A549 (cell line): ENCODE measurements around the gene FOXC2. TPM values are rescaled to one million over a fixed set of nuclear protein-coding genes. Genes with fewer than 3 reads are reported as not detected.
A peak's percentile ranks its signal among the peaks of the same experiment; 100 is the strongest.

ENCODE experiments used
- ATAC-seq, 2 experiments: fragments of 200-7000 bp in 1 of 2; fragments of >200 bp in 1 of 2; cut with Nextera tagmentation in 1 of 2; cut with Tn5 transposase in 1 of 2; 3 replicates each; pipeline versions ENCODE4 v1.8.0 to v1.9.1; 2018 to 2020; ENCODE audit warnings: mild to moderate bottlenecking in 1 of 2, moderate library complexity in 1 of 2
- CTCF ChIA-PET: fragments of 300-600 bp; sonication (Branson Sonifier 250); formaldehyde crosslinking; extraction: SDS; loops from one replicate; lab custom pipeline; 2021; ENCODE audit warnings: antibody characterized with exemption, inconsistent platforms; lab: Yijun Ruan, JAX
- POLR2A ChIA-PET: fragments of 350-600 bp; formaldehyde crosslinking; extraction: SDS; loops from one replicate; lab custom pipeline; 2021; ENCODE audit warnings: antibody characterized with exemption, inconsistent platforms; lab: Yijun Ruan, JAX
- DNase-seq, 2 experiments: peaks; one replicate each; pipeline versions ENCODE4 v3.0.0 to v3.0.0-alpha.2; 2011 to 2016; ENCODE audit warnings: low read depth in 1 of 2, low spot score in 1 of 2
- FAIRE-seq: peaks from 2 replicates; lab custom pipeline; 2011; peaks lifted over from hg19 to GRCh38; lab: Jason Lieb, UNC
- H3K27ac ChIP-seq, 2 experiments: fragments of >200 bp; sonication (Bioruptor Twin); formaldehyde crosslinking; 3 replicates each; pipeline ENCODE4 v1.5.1; 2016 to 2017
- H3K4me1 ChIP-seq: fragments of >200 bp; sonication (Bioruptor Twin); formaldehyde crosslinking; 3 replicates; pipeline ENCODE4 v1.6.1; 2016
- H3K4me2 ChIP-seq: fragments of >200 bp; sonication (Bioruptor Twin); formaldehyde crosslinking; 3 replicates; pipeline ENCODE4 v1.6.1; 2016
- H3K4me3 ChIP-seq: fragments of >200 bp; sonication (Bioruptor Twin); formaldehyde crosslinking; 3 replicates; pipeline ENCODE4 v1.5.1; 2016
- H3K9me3 ChIP-seq: fragments of >200 bp; sonication (Bioruptor Twin); formaldehyde crosslinking; 3 replicates; pipeline ENCODE4 v1.6.1; 2016
- BHLHE40 ChIP-seq: IDR thresholded peaks from 2 replicates; pipeline ENCODE4 v1.6.1; 2012; ENCODE audit warnings: low read depth, low read length, inconsistent platforms
- CBX2 ChIP-seq: fragments of 200-600 bp; sonication (generic); IDR thresholded peaks from 2 replicates; pipeline ENCODE4 v1.6.1; 2016; ENCODE audit warnings: low read depth, mild to moderate bottlenecking, borderline replicate concordance
- CBX8 ChIP-seq: fragments of 200-600 bp; sonication (generic); IDR thresholded peaks from 2 replicates; pipeline ENCODE4 v1.6.1; 2016
- ESRRA ChIP-seq: fragments of 150-350 bp; IDR thresholded peaks from 2 replicates; pipeline ENCODE4 v1.6.1; 2014; ENCODE audit warnings: mild to moderate bottlenecking, low read length, borderline replicate concordance
- FOSB ChIP-seq: fragments of 250-450 bp; sonication (Bioruptor Pico); IDR thresholded peaks from 2 replicates; pipeline ENCODE4 v1.5.0; 2020; ENCODE audit warnings: mild to moderate bottlenecking, moderate library complexity
- FOSL2 ChIP-seq, 2 experiments: fragments of 450-650 bp in 1 of 2; fragments of >200 bp in 1 of 2; sonication (Bioruptor Twin) in 1 of 2; formaldehyde crosslinking; IDR thresholded peaks; 2 replicates each; pipeline versions ENCODE4 v1.5.0 to v1.6.1; 2016 to 2020; ENCODE audit warnings: mild to moderate bottlenecking in 1 of 2, moderate library complexity in 1 of 2
- GATA3 ChIP-seq: IDR thresholded peaks from 2 replicates; pipeline ENCODE4 v1.6.1; 2012; ENCODE audit warnings: borderline replicate concordance
- JUNB ChIP-seq: fragments of >200 bp; sonication (Bioruptor Twin); formaldehyde crosslinking; IDR thresholded peaks from 2 replicates; pipeline ENCODE4 v1.6.1; 2016
- KDM1A ChIP-seq: fragments of 200-600 bp; sonication (generic); IDR thresholded peaks from 2 replicates; pipeline ENCODE4 v1.6.1; 2016; ENCODE audit warnings: low read depth, mild to moderate bottlenecking
- NR3C1 ChIP-seq: fragments of >200 bp; sonication (Bioruptor Twin); formaldehyde crosslinking; IDR thresholded peaks from 3 replicates; pipeline ENCODE4 v1.6.1; 2017
- POLR2A ChIP-seq: IDR thresholded peaks from 2 replicates; pipeline ENCODE4 v1.6.1; 2012; ENCODE audit warnings: mild to moderate bottlenecking, low read length
- ZC3H11A ChIP-seq: fragments of 450-650 bp; IDR thresholded peaks from 2 replicates; pipeline ENCODE4 v1.6.1; 2014; ENCODE audit warnings: antibody characterized with exemption, mild to moderate bottlenecking
- ZSCAN20 ChIP-seq: fragments of 250-450 bp; sonication (Bioruptor Pico); IDR thresholded peaks from 2 replicates; pipeline ENCODE4 v1.8.0; 2022; ENCODE audit warnings: mild to moderate bottlenecking, moderate library complexity
- WGBS: methylation state at CpG from one replicate; pipeline ENCODE4 v1.1.6; 2017; ENCODE audit errors: missing lambda C conversion rate; 5-methylcytosine and 5-hydroxymethylcytosine counted together
- polyA plus RNA-seq, 4 experiments: library from polyadenylated mRNA; depleted of rRNA in 3 of 4; stranded (reverse); fragments of >200 nt; fragmentation: RNase III in 1 of 4; extraction: RNeasy Plus Mini Kit Qiagen cat#74134 plus additional on column Dnase treatment in 1 of 4; gene quantifications; 2 replicates in 3 of 4; 3 replicates in 1 of 4; pipeline ENCODE4 v1.2.3, GENCODE V29; 2011 to 2017
- TF ChIP-seq, protein P1 (sequence below): fragments of 200-600 bp; sonication (generic); IDR thresholded peaks from 2 replicates; pipeline ENCODE4 v1.6.1; 2016; ENCODE audit warnings: antibody characterized with exemption, mild to moderate bottlenecking, moderate library complexity
- TF ChIP-seq, protein P2 (sequence below): fragments of >200 bp; sonication (Bioruptor Twin); formaldehyde crosslinking; IDR thresholded peaks from 3 replicates; pipeline ENCODE4 v1.5.1; 2016
- TF ChIP-seq, protein P3 (sequence below): fragments of 250-450 bp; sonication (Bioruptor Pico); IDR thresholded peaks from 2 replicates; pipeline ENCODE4 v1.5.0; 2020; ENCODE audit warnings: low read depth, mild to moderate bottlenecking, moderate library complexity
- TF ChIP-seq, protein P4 (sequence below): fragments of 250-450 bp; sonication (Bioruptor Pico); IDR thresholded peaks from 2 replicates; pipeline ENCODE4 v1.5.0; 2021; ENCODE audit warnings: mild to moderate bottlenecking, moderate library complexity, borderline replicate concordance
- TF ChIP-seq, protein P5 (sequence below): fragments of 150-350 bp; IDR thresholded peaks from 2 replicates; pipeline ENCODE4 v1.6.1; 2014; ENCODE audit warnings: low read depth, mild to moderate bottlenecking, low read length

Gene FOXC2
- polyA plus RNA-seq, 2 of the 4 experiments (the other 2 are of a cell fraction) = 0.06 to 0.28 TPM

DNA sequence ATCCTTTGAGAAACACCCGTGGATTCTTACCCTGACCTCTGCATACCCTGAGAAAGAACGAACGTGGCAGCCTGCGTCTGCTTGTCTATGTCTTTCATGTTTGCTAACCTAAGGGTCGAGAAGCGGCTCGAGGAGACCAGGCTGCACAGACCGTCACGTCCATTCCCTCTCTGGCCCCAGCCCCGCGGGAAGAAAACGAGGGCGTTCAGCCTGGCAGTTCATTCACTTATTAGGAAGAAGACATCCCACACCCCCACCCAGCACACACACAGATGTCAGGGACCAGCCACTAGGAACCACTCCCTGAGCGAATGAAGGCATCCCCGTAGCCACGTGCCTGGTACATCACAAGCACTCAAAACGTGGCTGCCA is 10.9 kb upstream of the FOXC2 start:
- CTCF ChIA-PET = interaction anchor here (4.0 kb wide), 1 partner anchor 724 kb away, joined by 23 read pairs; no protein-coding TSS in a partner anchor
- TF ChIP-seq FOSB = 0 out of 2 replicates have a peak, but pooled peaks have one; percentile 59
- no peak for TF ChIP-seq ZSCAN20 (CRISPR knock-in tag)
- TF ChIP-seq ZC3H11A = no peak
- TF ChIP-seq, all 56 proteins: peak for 1
- Histone ChIP-seq H3K9me3 (no peaks in the 10 kb centered on the region), H3K4me2 (peak overlapping the region; percentile 92), H3K4me3 (peak overlapping the region; percentile 82), H3K4me1 (peaks cover 4% of the 10 kb centered on the region; the same call in 1 of the 3 replicates), H3K27ac (peak overlapping the region; percentile 84 to 97)
- ATAC-seq (no peak), FAIRE-seq (no peak), DNase-seq (no peak)
- POLR2A ChIA-PET = no interaction called here
- WGBS = 43% methylated on average over 11 of the region's 17 CpGs

DNA sequence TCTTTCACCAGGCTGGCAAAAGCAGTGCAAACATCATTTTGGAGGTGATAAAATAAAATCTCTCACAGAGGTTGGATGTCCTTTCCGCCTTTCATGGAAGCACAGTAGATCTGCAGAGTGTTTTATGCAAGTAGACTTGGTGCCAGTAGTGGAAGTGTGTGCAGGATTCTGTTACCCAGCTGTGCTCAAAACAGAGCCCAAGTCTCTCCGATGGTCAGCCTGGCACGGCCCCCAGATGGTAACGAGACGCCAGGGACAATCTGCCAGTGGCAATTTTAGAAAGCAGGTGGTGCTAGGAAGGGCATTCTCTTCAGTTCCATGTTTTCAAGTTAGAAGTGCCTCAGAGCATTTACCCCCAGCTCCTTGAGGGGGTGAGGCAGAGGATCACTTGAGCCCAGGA is 10.1 kb upstream of the FOXC2 start:
- Histone ChIP-seq H3K4me1 (peaks cover 4% of the 10 kb centered on the region; the same call in 1 of the 3 replicates), H3K27ac (no peak overlapping the region), H3K4me3 (no peak overlapping the region), H3K4me2 (no peak overlapping the region), H3K9me3 (no peaks in the 10 kb centered on the region)
- ChIA-PET POLR2A (no interaction called here), CTCF (interaction anchor here (4.0 to 9.3 kb wide), 2 partner anchors 505 to 723 kb away, joined by 23 to 170 read pairs; no protein-coding TSS in a partner anchor)
- ATAC-seq (no peak), DNase-seq (no peak), FAIRE-seq (no peak)
- 63% methylated on average over 5 of the region's 5 CpGs for WGBS
- TF ChIP-seq FOSL2 (IDR thresholded peaks at IDR 0.05) = no peak
- TF ChIP-seq FOSL2 (CRISPR knock-in tag; IDR thresholded peaks at IDR 0.05) = no peak
- TF ChIP-seq, protein P1, sequence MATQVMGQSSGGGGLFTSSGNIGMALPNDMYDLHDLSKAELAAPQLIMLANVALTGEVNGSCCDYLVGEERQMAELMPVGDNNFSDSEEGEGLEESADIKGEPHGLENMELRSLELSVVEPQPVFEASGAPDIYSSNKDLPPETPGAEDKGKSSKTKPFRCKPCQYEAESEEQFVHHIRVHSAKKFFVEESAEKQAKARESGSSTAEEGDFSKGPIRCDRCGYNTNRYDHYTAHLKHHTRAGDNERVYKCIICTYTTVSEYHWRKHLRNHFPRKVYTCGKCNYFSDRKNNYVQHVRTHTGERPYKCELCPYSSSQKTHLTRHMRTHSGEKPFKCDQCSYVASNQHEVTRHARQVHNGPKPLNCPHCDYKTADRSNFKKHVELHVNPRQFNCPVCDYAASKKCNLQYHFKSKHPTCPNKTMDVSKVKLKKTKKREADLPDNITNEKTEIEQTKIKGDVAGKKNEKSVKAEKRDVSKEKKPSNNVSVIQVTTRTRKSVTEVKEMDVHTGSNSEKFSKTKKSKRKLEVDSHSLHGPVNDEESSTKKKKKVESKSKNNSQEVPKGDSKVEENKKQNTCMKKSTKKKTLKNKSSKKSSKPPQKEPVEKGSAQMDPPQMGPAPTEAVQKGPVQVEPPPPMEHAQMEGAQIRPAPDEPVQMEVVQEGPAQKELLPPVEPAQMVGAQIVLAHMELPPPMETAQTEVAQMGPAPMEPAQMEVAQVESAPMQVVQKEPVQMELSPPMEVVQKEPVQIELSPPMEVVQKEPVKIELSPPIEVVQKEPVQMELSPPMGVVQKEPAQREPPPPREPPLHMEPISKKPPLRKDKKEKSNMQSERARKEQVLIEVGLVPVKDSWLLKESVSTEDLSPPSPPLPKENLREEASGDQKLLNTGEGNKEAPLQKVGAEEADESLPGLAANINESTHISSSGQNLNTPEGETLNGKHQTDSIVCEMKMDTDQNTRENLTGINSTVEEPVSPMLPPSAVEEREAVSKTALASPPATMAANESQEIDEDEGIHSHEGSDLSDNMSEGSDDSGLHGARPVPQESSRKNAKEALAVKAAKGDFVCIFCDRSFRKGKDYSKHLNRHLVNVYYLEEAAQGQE = no peak
- no peak for TF ChIP-seq CBX8
- TF ChIP-seq, protein P2, sequence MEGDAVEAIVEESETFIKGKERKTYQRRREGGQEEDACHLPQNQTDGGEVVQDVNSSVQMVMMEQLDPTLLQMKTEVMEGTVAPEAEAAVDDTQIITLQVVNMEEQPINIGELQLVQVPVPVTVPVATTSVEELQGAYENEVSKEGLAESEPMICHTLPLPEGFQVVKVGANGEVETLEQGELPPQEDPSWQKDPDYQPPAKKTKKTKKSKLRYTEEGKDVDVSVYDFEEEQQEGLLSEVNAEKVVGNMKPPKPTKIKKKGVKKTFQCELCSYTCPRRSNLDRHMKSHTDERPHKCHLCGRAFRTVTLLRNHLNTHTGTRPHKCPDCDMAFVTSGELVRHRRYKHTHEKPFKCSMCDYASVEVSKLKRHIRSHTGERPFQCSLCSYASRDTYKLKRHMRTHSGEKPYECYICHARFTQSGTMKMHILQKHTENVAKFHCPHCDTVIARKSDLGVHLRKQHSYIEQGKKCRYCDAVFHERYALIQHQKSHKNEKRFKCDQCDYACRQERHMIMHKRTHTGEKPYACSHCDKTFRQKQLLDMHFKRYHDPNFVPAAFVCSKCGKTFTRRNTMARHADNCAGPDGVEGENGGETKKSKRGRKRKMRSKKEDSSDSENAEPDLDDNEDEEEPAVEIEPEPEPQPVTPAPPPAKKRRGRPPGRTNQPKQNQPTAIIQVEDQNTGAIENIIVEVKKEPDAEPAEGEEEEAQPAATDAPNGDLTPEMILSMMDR = no peak
- TF ChIP-seq GATA3 = no peak
- TF ChIP-seq ESRRA = no peak

DNA sequence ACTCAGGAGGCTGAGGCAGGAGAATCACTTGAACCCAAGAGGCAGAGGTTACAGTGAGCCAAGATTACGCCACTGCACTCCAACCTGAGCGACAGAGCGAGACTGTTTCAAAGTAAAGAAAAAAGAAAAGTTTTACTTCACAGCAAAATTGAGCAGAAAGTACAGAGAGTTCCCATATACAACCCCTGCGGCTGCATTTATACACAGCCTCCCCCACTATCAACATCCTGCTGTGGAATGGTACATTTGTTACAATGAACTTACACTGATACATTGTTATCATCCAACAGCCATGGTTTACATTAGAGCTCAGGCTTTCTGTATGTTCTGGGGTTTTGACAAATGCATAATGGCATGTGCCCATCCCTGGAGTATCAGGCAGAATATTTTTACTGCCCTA is 9.0 kb upstream of the FOXC2 start:
- no peak for FAIRE-seq
- WGBS = 89% methylated on average over 4 of the region's 4 CpGs
- DNase-seq = no peak
- Histone ChIP-seq H3K9me3 (no peaks in the 10 kb centered on the region), H3K4me3 (no peak overlapping the region), H3K27ac (no peak overlapping the region)
- CTCF ChIA-PET = interaction anchor here (0.8 to 9.3 kb wide), 4 partner anchors 19 to 722 kb away, joined by 3 to 170 read pairs (median 14); no protein-coding TSS in a partner anchor
- no peak for ATAC-seq
- TF ChIP-seq FOSB (no peak), NR3C1 (no peak), BHLHE40 (no peak), JUNB (no peak), CBX2 (no peak), POLR2A (no peak), KDM1A (no peak), ESRRA (no peak)
- TF ChIP-seq, protein P3, sequence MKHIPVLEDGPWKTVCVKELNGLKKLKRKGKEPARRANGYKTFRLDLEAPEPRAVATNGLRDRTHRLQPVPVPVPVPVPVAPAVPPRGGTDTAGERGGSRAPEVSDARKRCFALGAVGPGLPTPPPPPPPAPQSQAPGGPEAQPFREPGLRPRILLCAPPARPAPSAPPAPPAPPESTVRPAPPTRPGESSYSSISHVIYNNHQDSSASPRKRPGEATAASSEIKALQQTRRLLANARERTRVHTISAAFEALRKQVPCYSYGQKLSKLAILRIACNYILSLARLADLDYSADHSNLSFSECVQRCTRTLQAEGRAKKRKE (CRISPR knock-in tag) = no peak
- TF ChIP-seq, protein P4, sequence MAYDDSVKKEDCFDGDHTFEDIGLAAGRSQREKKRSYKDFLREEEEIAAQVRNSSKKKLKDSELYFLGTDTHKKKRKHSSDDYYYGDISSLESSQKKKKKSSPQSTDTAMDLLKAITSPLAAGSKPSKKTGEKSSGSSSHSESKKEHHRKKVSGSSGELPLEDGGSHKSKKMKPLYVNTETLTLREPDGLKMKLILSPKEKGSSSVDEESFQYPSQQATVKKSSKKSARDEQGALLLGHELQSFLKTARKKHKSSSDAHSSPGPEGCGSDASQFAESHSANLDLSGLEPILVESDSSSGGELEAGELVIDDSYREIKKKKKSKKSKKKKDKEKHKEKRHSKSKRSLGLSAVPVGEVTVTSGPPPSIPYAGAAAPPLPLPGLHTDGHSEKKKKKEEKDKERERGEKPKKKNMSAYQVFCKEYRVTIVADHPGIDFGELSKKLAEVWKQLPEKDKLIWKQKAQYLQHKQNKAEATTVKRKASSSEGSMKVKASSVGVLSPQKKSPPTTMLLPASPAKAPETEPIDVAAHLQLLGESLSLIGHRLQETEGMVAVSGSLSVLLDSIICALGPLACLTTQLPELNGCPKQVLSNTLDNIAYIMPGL = no peak
- TF ChIP-seq, protein P5, sequence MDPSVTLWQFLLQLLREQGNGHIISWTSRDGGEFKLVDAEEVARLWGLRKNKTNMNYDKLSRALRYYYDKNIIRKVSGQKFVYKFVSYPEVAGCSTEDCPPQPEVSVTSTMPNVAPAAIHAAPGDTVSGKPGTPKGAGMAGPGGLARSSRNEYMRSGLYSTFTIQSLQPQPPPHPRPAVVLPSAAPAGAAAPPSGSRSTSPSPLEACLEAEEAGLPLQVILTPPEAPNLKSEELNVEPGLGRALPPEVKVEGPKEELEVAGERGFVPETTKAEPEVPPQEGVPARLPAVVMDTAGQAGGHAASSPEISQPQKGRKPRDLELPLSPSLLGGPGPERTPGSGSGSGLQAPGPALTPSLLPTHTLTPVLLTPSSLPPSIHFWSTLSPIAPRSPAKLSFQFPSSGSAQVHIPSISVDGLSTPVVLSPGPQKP = no peak
- TF ChIP-seq, all 56 proteins: peak for 0
- Histone ChIP-seq H3K4me1 (peaks cover 4% of the 10 kb centered on the region; the same call in 1 of the 3 replicates), H3K4me2 (no peak overlapping the region)
- POLR2A ChIA-PET = no interaction called here
